NOMO-1 (cell line): ENCODE data around the gene BARHL1.

Experiments used
- DNase-seq, 2 experiments: peaks; one replicate each; lab custom pipeline; 2025; ENCODE audit not compliant: unreplicated experiment in 2 of 2; lab: John Stamatoyannopoulos, UW

The BARHL1 gene

DNA sequence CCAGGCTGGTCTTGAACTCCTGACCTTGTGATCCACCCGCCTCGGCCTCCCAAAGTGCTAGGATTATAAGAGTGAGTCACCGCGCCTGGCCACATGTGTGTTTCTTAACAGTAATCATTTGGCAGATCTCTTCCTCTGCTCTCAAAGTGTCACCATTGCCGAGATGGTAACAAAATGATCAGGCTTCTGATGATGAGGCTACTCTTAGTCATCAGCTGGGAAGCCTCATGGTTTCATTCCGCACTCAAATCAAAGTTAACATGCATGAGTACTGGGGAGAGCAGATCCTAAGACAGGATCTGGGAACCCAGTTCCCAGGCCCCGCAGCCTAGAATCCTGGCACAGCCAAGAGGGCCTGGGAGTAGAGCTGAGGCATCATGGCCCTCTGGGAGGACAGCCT is 27.4 kb downstream of the BARHL1 start:
- no peak for DNase-seq

DNA sequence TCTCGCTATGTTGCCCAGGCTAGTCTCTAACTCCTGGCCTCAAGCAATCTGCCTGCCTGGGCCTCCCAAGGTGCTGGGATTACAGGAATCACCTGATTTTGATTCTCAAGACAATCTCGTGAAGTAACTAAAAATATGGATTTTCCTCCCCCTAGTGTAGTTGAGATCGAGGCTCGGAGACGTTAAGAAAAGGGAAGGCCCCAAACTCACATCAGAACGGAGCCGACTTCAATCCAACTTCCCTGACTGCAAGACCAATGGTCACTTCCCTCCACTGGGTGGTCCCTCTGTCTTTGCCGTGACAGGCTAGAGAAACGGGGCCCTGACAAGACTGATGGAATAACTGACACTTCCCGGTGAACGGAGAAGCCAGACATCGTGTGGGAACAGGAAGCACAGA is 28.3 kb downstream of the BARHL1 start:
- DNase-seq: no peak

DNA sequence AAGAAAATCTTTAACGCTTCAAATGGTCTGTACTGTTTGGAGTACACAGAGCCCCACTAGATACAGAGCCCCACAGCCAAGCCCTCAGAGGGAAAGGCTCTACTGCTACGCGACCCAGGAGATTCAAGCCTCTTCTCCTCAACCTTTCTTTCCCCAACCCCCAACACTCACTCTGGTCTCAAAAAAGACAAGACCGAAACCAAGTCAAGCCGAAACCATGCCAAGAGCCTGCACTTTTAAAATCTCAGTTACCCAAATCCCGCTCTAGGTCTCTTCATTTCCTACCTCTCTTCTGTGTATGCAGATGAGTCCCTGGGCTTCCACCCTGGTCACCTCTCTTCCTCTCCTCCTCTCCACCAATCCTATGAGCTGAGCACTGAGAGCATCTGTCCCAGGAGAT is 31.9 kb downstream of the BARHL1 start:
- DNase-seq: no peak

DNA sequence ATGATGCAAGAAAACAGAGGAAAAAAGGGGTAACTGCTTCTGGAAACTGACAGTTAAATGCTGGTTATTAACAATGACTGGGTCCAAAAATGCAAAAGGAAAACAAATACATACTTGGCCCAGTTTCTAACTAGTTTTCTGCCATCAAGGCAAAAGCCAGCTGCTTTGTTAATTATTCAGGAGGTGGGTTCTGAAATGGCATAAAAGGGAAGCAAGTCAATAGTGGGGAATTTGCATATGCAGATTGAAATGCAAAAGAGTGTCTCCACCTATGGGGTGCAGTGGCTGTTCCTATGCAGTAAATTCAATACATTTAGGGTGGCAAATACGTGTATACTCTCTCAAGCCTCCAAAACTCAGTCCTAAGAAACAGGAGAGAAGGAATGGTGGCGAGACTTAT is 33.4 kb downstream of the BARHL1 start:
- DNase-seq: no peak

DNA sequence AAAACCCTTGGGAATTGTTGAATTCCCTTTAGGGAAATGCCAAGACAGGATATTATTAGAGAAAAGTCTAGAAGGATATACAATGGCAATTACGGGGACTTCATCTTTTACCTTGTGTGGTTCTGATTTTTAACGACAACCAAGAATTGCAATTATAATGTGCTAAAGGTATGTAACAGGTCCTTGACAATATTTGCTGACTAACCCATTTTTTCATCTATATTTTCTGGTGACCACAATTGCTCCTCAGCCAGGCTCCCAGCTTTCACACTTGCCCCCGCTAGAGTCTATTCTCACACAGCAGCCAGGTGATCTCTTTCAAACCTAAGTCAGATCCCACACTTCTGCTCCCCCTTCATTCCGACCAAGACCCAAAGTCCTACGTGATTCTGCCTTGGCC is 34.3 kb downstream of the BARHL1 start:
- DNase-seq: no peak

DNA sequence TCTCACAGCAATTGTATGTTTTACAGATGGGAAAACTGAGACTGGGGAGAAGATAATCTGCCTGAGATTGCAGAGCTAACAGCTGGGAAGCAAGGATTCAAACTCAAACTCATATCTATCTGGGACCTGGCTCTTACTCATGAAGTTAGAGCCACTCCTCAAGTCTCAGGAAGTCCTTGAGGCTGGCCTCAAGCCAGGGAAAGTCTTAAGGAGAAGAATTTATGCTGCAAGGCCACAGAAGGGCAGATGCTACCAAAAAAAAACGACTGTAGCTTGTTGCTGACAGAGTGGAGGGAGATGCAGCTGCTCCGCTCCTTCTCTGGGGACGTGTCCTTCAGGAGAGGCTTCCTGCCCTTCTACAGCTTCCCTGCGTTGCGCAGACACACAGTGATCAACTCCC is 39.8 kb downstream of the BARHL1 start:
- DNase-seq: no peak

DNA sequence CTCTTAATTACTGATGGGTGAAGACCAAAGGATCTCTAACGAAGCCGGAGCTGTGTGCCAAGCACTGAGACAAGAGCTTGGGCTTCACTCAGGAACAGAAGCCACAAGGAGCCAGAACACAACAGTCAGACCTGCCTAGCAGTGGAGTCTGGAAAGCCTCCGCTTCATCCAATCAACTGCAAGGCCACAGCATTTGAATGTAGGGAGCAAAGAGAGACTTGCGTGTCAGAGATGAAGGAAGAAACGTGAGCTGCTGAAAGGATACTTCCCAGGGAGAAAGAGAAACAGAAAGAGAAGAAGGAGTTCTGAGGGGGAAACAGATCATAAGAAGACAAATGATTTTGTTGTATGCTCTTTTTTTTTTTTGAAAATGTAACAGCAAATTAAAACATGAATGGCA is 43.9 kb downstream of the BARHL1 start:
- no peak for DNase-seq

DNA sequence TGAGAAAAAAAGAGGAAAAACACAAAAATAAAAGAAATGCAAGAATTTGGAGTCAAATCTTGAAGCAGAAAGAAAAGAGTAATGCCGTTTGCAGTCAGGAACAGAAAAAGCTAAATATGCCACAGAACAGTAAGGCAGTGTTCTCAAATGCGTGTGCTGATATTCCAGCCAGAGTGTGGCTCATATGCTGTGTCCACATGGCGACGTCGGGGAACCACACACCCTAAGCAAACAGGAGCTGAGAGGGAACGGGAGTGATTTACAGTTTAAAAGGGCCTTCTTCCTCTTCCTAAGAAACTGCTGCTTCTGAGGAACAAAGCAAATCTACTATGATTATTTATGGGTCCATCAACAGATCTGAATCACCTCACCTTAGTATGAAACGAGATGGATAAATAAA is 44.7 kb downstream of the BARHL1 start:
- no peak for DNase-seq

DNA sequence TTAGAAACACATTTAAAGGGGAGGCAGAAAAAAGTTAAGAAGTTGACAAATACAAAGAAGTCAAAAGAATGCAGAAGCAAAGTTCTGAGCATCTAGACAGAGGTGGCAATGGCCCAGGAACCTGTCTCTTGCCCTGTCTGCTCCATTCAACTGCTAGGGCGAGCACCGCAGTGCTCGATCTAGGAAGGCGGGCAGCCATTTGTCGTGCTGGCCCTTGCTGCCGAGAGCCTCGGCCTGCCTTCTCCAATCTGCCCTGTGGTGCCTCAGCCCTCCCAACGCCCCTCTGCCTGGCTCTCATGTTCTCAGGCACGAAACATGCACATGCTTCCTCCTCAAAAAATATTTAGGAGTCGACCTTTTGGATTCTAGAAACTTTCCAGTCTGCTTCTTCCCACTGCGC is 45.2 kb downstream of the BARHL1 start:
- no peak for DNase-seq

DNA sequence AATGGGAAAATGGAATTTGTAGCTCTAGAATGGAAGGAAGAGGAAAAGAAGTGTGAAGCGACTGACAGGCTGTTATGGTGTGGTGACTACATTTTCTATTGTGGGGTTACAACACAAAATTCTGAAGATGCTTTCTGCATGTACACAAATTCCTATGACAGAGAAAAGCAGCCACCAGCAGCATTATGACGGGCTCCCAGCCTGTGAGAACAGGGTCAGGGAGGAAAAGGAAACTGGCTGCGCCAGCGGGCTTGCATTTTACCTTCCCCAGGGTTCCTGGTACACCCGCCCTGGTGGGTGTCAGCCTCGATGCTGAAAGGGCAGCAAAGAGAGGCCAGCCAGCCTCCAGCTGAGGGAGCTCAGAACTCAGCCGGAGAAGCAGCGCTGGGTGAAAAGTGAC is 46.3 kb downstream of the BARHL1 start:
- no peak for DNase-seq

DNA sequence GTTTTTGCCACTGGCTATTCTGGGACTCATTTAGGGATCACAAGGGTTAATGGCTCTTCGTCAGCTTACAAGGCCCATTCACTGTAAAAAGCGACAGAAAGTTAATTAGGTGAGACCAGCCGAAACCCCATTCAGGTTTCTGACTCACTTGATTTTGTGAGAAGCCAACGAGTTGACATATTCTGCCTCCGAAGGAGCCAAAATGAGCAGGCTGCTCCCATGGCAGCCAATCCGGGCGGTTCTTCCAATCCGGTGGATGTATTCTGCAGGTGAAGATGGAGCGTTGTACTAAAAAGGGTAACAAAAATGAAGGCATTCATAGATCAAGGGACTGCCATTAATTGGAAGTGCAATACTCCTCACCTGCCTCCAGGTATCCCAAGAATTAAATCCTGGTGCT is 47.7 kb downstream of the BARHL1 start:
- no peak for DNase-seq

DNA sequence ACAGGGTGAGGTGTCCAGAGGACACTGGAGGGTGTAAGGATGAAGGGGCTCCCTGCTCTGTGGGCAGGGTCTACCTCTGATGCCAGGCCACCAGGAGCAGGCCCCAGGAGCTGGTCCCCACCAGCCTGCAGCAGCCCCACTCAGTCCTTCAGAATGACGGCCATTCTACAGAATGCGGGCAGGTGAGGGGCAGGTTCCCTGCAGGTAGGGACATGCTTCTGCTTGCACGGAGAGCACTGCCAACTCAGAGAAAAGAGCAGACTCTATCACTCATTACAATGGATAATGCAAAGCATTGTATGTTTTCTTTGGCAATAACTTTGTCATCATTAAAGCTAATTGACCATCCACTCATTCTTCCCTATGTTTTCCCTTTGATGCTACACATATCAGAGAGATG is 48.4 kb downstream of the BARHL1 start:
- no peak for DNase-seq

DNA sequence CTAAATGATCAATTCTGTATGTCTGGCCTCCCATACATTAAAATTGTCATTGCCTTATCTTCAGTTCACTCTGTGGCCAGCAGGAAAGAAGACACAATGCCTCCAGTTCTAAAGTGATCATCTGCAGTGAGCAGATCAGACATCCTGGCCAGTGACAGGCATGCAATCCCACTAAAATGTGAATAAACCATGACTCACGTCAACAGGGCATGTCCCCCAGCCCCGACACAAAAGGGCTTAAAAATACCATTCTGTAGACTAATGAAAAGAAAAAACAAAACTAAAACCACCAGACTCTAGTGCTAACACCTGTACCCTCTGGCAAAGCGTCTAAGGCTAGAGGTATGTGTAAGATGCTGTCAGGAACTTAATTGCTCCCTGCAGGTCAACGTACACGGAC is 48.9 kb downstream of the BARHL1 start:
- DNase-seq: no peak

DNA sequence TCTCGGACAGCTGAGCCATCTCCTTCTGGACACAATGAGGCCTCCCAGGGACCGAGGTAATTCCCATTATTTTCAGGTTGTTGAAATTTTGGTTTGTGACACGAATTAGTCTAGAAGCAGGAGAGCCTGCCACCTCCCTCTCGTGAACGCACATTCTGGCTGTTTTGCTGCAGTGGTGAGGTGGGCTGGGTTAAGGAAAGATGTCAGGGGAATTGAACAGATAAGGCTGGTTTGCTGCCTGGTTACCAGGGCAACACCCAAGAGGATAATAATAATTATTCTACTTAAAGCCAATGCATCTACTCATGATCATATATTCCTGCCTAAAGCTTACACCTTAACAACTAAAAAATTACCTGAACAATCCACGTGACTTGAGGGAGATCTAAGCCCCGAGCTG is 49.3 kb downstream of the BARHL1 start:
- no peak for DNase-seq

DNA sequence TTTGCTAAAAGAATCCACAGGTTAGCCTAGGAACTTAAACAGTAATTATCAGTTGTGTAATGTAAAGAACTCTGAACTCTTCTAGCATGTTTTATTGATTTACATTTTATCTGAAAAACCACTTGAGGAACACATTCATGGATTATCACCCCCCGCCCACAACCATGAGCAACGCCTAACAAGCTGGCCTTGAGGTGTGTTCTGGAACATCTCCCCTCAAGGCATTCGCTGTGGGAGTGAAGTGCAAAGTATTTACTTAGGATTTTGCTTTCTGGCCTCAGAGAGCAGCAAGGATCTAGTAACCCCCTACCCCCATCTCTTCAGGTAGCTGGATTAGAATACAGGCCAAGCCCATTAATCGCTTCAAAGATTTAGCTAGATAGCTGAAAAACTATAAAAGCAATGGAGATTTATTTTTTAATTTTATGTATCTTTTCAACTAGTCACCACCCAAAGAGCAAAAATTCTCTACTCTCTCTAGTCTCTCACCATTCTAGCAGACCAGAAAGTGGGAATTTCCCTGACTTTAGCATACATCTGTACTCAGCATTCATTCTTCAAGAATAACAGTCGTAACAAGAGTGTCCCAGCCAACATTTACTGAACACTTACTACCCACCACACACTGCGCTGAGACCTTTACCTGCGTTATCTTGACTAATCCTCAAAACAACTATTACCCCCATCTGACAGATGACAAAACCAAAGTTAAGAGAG is 50.2 kb downstream of the BARHL1 start:
- no peak for DNase-seq

DNA sequence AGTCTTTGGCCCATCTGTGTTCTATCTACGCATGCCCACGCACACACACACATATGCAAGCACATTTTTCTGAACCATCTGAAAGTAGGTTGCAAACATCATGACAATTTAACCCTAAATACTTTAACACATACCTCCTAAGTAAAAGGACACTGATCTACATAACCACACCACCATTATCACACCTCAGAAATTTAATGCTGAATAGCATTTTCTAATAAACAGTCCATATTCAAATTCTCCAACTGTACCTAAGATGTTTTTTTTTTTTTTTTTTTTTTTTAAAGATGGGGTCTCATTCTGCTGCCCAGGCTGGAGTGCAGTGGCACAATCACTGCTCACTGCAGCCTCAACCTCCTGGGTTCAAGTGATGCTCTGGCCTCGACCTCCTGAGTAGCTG is 51.9 kb downstream of the BARHL1 start:
- DNase-seq: no peak

DNA sequence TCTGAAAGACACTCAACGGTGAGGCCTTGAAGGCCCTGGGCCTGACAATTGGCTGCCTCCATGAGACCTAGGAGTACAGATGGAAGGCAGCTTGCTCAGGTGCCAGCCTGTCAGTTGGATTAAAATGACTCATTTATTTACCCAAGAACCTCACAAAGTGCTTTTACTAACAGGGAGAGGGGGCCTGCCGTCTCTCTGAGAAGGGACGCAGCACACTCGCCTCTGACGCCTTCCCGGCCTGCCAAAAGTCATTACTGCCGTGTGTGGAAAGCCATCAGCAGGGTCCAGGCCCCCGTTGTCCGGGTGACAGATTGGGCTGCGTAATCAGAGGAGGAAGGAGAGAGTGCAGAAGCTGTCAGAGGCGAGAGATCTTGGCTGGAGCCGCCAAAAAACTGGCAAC is 54.9 kb downstream of the BARHL1 start:
- DNase-seq: no peak

DNA sequence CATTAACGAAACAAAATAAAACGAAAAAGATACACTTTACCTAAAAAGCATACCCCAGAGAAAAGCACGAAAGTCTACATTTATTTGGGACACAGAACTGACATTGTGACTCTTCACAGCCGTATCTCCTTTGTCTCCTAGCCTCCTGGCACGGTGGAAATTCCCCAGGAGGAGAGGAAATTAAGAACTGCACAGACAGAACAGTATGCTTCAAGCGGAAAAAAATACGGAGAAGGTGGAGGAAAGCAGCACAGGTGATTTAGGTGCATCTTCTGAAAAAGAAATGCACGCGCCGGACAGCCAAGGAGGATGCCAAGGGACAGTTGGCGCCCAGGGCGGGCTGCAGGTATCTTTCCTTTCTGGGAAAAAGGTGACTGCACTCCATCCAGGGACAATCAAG is 55.4 kb downstream of the BARHL1 start:
- DNase-seq: no peak

DNA sequence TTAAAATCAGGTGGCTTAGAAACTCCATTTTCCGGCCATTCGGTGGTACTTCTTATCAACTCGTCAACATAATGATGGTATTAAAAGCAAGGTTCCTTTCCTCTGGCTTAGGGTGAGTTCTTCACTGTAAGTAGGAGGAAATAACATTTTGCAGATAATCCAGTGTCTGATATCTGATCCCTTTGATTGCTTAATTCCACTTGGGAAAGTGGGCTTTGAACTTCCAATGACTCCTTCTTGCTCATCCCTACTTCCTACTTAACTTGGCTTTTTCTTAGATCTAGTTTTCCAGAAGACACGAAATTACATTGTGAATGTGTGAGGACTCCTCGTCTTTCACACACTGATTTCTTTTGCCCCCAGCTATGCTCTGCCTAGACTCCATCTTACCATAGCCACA is 55.8 kb downstream of the BARHL1 start:
- no peak for DNase-seq

DNA sequence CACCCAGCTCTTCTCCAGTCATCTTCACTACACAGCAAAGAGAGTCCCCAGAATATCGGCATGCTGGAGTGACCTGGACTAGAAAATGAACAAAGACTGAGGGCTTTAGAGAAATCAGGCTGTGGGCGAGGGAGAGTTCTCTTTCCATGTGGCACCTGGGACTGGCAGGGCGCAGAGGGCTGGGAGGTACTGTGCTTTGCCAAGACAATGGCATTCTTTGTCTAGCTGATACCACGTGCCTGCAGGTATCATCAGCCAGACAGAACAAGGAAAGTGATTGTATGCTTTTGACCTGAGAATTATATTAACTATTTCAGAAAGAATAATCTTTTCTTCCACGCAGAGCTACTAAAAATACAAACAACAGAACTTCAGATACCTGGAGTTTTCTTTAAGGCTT is 56.9 kb downstream of the BARHL1 start:
- DNase-seq: no peak
